Daoy (cell line): ENCODE measurements around the gene TBC1D5. TPM values are rescaled to one million over a fixed set of nuclear protein-coding genes. Genes with fewer than 3 reads are reported as not detected.
A peak's percentile ranks its signal among the peaks of the same experiment; 100 is the strongest.
"Not testable (repeated sequence)": the region's sequence is repeated elsewhere in the genome, so short reads cannot be mapped to it uniquely, and the experiment has no call there.

ENCODE experiments used
- DNase-seq: peaks from one replicate; pipeline ENCODE4 v3.0.0-alpha.2; 2015; ENCODE audit warnings: low read depth
- total RNA-seq: library from RNA; depleted of rRNA; stranded (reverse); fragments of >200 nt; shearing (Covaris generic); gene quantifications from 2 replicates; pipeline ENCODE4 v1.2.3, GENCODE V29; 2014

TBC1D5 gene
- total RNA-seq, 1 experiment from 2014 or later, result 26.8 TPM

- DNase-seq, result no peak
These were observed 604.0 kb downstream of the TBC1D5 start for GRCh38 chr3:17138246-17139039.

DNA sequence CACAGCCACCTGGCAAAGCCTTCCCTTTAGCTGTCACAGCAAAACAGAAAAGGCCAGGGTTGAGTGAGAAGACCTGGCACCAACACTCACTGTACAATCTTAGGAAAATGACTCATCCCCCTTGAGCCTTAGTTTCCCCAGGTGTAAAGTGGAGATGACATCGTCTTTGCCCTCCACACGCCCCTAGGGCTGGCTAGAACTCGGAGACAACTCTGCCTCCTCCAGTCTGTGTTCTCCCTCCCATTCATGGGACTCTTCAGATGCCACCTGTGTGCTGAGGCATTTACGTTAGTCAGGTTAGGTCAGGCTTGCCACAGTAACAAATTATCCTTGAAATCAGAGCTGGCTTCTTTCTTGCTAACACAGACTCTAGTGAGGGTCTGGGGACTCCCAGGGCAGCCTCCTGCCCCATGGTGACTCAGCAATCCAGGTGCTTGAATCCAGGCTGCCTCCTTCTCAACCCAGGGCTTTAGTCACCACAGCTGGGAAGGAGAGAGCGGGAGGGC is 605.1 kb downstream of the TBC1D5 start:
- DNase-seq, result no peak

DNA sequence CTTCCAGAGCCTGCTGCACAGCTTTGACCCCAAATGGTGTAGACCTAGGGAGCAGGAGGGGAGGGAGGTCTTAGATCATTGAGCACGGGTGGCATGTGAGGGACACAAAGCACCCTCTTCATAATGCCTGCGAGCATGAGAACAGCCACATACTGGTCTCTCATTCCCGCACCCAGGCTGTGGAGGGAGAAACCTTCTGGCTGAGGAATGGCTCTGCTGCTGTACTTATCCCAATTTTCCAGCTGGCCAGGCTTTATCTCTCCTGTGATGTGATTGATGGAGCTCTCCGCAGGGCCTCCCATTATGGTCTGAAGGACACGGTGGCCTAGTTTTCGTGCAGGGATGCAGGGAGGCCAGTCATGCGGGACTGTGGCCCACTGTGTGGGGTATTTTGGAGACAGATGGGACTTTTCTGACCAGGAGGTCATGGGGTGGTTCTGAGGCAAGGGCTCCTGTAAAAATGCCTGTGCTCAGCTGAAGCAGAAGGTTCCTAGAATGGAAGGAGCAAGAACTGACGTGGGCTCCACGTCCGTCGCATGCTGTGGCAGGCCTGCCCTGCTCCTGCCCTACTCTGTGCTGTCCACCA is 606.2 kb downstream of the TBC1D5 start:
- DNase-seq, result no peak

GRCh38 chr3:17135696-17136095 is 606.7 kb downstream of the TBC1D5 start:
- no peak for DNase-seq

DNA sequence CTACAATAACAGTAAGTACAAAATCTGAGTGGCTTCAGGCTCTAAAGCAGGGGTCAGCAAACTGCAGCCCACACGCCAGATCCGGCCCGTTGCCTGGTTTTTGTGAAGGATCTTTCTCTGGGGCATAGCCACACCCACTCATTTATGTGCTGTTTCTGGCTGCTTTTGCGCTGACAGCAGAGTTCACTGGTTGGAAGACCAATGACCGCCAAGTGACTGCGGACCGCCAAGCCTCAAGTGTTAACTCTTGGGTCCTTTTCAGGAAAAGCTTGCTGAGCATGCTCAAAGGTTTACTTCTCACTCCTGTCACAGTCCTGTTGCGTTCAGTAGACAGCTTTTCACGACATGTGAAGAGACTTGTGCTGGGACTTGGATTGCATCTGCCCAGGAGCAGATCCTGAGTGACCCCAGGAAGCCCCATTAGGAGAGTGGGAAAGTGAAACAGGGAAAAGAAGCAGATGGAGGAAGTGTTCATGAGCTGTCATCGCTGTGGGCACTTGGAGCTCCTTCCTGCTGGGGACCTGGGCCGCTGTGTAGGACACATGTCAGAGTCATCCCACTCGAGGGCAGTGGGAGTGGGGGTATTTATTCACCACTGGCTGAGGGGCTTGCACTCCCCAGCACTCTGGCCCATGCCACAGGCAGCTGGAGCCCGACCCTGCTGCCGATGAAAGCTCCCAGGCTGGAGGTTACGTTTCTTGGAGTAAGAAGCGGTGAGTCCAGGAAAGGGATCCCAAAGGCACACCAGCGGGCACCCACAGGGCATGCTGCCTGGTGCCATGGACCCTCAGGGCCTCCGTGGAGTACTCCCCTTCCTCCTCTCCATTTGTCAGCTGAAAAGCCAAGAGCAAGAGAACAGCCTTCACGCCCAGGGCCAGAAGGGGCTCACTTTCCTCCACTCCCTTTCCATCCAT is 608.5 kb downstream of the TBC1D5 start:
- no peak for DNase-seq

GRCh38 chr3:17132286-17133115 is 609.9 kb downstream of the TBC1D5 start:
- DNase-seq, result no peak

GRCh38 chr3:17130956-17131355 is 611.5 kb downstream of the TBC1D5 start:
- DNase-seq, result no peak

DNA sequence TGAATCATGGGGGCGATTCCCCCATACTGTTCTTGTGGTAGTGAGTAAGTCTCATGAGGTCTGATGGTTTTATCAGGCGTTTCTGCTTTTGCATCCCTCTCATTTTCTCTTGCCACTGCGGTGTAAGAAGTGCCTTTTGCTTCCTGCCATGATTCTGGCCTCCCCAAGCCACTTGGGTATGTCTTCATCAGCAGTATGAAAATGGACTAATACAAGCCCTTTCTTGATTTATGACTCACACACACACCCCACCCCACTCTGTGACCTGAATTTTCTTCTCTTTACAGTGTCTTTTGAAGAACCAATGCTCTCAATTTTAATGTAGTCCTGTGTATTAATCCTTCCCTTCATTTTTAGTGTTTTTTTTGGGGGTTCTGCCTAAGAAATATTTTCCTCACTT is 612.9 kb downstream of the TBC1D5 start:
- DNase-seq, result no peak

DNA sequence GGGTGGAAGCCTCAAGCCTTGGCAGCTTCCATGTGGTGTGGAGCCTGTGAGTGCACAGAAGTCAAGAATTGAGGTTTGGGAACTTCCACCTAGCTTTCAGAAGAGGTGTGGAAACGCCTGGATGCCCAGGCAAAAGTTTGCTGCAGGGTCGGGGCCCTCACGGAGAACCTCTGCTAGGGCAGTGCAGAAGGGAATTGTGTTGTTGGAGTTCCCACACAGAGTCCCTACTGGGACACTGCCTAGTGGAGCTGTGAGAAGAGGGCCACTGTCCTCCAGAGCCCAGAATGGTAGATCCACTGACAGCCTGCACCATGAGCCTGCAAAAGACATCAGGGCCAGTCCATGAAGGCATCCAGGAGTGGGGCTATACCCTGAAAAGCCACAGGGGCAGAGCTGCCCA is 613.8 kb downstream of the TBC1D5 start:
- not testable (repeated sequence) for DNase-seq

GRCh38 chr3:17125738-17126442 is 616.5 kb downstream of the TBC1D5 start:
- DNase-seq, result no peak

GRCh38 chr3:17122758-17123157 is 619.7 kb downstream of the TBC1D5 start:
- no peak for DNase-seq

- DNase-seq, result no peak
These were observed 621.1 kb downstream of the TBC1D5 start for GRCh38 chr3:17121336-17121735.

DNA sequence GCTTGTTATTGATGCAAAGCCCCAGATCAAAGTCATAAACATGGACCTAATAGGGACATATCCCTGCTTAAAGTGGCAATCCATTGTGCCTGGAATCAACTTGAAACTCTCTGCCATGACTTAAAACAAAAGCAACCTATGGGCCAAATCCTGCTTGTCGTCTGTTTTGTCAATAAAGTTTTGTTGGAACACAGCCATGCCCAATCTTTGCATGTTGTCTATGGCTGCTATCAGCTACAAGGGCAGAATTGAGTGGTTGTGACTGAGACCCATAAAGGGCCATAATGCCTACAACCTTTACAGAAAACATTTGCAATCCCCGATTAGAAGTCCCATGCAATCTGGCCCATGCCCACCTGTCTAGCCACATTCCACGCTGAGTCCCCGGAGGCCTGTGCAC is 622.3 kb downstream of the TBC1D5 start:
- DNase-seq, result no peak

DNA sequence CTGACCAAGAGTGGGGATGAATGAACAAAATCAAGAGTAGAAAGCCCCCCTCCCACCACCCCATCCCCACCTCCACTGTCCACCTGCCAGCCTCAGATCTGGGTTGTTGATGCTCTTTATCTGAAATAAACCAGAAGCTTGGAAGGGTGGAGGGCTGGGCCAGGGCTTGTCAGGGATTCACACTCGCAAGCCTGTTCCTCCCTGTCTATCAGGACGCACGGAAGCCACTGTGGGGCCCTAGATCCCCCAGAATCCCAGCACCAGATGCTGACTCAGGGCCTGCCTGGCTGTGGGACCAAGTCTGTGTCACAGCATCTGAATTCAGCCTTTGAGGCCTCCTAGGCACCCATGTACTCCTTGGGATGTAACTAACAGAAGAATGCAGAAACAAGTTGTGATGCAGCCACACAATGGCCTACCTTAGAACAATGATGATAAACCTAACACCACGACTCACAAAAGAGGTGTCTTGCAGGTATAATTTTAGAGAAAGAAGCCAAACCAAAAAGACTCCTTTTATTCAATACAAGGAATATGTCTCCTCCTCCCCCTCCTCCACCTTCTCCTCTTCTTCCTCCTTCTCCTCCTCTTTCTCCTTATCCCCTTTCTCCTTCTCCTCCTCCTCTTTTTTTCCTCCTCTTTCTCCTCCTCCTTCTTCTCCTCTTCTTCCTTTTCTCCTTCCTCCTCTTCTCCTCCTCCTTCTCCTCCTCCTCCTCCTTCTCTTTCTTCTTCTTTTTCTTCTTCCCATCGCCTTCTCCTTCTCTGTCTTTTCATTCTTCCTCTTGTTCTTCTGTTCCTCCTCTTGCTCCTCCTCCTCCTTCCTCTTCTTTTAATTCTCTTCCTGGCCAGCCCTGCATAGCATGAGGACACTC is 623.0 kb downstream of the TBC1D5 start:
- no peak for DNase-seq

DNA sequence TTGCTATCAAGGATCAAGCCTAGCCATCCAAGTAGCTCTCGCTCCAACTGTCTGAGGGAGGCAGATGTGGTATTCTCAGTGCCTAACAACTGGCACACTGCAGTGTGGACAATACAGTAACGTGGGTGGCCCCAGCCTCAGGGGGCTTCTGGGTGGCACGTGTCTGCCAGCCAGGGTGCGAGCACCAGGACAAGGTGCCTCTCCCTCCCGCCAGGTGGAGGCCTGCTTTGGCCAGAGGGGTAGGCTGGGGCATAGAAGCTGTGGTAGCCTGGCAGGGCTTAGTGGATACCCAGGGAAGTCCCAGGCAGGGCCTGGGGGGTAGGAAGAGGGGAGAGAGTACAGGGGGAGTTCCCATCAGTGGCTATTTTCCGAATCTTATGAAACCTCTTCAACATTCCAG is 623.7 kb downstream of the TBC1D5 start:
- no peak for DNase-seq

DNA sequence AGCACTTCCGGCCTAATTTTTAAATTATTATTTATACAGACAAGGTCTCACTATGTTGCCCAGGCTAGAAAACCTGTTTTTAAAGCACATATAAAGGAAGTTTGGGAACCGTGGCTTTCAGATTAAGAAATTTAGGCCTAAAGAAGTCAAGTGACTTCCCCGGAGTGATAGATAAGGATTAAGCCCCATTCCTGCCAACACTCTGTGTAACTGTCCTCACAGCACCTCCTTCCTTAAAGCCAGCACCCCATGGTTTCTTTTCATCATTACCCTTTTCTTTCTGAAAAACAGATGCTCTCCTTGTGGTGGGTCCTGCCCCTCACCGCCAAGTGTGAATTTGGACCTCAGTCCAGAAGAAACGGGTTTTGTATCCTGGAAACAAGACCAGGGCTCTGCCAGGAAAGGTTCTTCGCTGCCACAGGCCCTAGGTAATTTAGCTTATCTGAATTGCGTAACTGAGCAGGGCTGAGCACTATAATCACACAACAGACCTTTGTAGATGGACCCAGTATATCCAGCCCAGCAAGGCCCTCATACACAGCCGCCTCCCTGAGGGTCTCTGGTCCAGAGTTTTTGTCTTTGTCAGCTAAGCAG is 626.3 kb downstream of the TBC1D5 start:
- no peak for DNase-seq

DNA sequence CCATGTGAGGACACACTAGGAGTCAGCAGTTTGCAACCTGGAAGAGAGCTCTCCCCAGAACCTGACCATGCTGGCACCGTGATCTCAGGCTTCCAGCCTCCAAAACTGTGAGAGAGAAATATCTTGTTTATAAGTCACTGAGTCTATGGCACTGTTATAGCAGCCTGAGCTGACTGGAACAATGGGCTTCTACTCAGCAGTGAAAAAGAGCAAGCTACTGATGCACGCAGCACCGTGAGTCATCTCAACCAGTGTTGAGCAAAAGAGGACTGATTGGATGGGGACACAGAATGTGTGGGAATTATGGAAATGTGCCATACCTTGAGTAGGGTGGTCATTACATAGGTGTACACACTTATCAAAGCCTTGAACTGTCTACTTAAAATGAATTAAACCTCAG is 627.2 kb downstream of the TBC1D5 start:
- peak; percentile 21 for DNase-seq

- peak; percentile 16 for DNase-seq
These were observed 630.8 kb downstream of the TBC1D5 start for GRCh38 chr3:17111586-17111985.

DNA sequence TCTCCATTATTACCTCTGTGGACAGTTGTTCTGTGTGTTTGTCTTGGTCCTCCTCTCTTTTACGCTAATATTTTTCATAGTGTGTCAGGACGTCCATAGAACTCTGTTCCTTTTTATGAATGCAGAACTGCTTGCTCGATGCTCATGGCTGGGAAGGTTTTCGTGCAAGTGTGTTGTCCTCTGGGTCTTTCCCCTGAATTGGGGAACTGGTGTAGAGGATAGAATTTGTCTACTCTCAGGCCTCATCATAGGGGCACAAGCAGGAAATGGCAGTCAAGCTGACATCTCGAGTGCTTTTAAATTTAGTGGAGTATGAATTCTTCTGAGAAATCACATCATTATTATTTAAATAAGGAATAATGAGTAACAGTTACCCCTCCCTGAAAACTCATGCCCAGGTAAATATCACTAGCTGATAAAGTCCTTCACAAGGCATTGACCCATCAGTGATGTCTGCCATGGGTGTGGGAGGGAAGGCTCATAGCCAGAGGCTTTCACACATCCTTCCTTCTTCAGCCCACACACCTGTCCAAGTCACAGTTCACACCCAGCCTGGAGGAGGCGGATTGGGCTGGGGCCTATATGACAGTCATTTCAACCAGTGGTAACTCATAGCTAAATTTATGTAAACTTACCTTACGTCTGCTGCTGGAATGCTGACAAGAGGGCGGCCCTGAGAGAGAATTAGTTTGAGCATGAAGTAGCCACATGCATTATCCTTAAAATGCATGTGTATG is 631.6 kb downstream of the TBC1D5 start:
- DNase-seq, result no peak
